GM12872 (cell line): Measurements from ENCODE around the gene ERCC1.

Experiments used
- TF ChIP-seq, protein P1 (sequence below): IDR thresholded peaks from 3 replicates; pipeline ENCODE4 v1.5.1; 2011; ENCODE audit warnings: low read depth, mild to moderate bottlenecking, low read length, moderate library complexity; ENCODE audit not compliant: insufficient read depth

Gene ERCC1

DNA sequence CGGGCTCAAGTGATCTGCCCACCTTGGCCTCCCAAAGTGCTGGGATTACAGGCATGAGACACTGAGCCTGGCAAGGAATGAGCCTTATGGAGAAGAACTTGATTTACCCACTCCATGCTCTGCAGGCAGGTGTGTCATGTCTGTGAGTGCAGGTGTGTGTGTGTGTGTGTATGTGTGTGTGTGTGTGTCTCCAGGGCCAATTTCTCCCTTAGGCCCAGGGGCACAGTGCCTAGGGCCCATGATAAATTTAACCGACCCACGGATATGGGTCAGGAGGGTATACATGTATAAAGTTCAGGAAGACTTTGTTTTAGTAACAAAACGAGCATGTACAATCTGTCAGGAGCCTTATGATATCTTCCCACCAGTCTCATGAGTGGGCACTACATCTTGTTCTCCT lies 39.5 kb upstream of the ERCC1 start:
- TF ChIP-seq, protein P1, sequence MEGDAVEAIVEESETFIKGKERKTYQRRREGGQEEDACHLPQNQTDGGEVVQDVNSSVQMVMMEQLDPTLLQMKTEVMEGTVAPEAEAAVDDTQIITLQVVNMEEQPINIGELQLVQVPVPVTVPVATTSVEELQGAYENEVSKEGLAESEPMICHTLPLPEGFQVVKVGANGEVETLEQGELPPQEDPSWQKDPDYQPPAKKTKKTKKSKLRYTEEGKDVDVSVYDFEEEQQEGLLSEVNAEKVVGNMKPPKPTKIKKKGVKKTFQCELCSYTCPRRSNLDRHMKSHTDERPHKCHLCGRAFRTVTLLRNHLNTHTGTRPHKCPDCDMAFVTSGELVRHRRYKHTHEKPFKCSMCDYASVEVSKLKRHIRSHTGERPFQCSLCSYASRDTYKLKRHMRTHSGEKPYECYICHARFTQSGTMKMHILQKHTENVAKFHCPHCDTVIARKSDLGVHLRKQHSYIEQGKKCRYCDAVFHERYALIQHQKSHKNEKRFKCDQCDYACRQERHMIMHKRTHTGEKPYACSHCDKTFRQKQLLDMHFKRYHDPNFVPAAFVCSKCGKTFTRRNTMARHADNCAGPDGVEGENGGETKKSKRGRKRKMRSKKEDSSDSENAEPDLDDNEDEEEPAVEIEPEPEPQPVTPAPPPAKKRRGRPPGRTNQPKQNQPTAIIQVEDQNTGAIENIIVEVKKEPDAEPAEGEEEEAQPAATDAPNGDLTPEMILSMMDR: no peak

GRCh38 chr19:45462174-45462573 lies 38.5 kb upstream of the ERCC1 start:
- TF ChIP-seq, protein P1: no peak

DNA sequence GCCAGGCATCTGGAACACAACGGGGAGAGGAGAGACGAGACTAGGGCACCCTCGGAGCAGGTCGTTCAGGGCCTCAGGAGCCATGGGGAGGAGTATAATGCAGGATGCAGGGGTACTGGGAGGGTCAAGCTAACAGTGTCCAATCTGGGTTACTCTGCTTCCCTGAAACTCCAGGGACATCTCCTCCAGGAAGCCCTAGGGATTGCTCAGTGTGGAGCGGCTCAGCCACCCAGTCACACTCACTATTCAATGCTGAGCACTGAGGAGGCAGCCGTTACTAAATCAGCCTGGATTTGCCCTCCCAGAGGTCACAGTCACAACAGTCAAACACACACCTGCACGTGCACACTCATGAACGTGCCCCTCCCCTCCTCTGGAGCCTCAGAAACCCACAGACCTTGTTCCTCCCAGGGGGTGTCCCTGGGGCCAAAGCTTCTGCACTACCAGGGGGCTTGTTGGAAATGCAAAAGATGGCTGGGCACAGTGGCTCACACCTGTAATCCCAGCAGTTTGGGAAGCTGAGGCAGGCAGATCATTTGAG lies 37.2 kb upstream of the ERCC1 start:
- TF ChIP-seq, protein P1: no peak

GRCh38 chr19:45457776-45458175 lies 34.1 kb upstream of the ERCC1 start:
- TF ChIP-seq, protein P1: no peak

- TF ChIP-seq, protein P1: no peak
These were observed 32.7 kb upstream of the ERCC1 start for GRCh38 chr19:45456500-45456815.

DNA sequence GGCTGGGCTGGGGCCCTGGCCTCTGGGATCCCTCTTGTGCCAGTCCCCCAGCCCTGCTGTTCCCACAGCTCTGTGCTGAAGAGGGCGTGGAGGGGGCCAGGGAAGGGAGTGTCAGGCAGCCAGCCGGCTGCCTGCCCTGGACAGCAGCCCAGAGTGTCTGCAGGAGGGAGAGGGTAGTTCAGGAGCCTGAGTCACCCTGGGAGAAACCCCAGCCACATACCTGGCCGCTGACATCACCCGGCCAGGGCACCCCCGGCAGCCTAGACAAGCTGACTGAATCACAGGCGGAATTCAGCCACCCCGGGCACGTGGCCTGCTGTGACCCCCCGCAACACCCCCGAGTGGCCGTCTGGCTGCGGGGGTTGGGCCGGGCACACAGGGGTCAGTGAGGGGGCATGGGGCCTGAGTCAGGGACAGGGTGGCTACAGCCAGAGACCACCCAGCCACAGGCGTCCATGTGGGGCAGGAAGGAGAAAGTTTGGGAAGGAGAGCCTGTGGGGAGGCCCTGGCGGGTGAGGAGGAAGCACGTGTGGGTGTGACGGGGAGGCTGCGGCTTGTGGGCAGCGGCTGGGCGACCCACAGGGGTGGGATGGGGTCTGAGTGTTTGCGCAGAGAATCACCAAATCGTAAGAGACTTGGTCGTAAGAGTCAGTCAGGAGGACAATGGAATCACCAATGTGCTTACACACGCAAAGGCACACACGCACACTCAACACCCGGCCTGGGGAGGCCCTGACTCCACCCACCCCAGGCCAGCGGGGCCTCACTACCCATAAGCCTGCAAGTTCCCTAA lies 32.2 kb upstream of the ERCC1 start:
- TF ChIP-seq, protein P1: no peak

DNA sequence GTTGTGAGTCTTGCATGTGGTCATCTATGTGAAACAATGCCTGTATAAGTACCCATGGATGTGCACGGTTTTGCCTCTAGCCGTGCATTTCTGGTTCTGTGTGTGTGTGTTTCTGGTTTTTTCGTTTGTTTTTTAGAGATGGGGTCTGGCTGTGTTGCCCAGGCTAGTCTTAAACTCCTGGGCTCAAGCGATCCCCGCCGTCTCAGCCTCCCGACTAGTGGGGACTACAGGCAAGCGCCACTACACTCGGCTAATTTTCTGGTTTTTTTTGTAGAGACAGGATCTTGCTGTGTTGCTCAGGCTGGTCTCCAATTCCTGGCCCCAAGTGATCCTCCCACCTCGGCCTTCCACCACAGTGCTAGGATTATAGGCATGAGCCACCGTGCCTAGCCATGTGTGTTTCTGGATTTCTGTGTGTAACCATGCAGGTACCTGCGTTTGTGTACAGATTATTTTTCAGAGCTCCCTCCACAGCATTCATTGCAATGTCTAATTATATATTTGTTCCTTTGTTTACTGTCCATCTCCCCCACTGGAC lies 28.2 kb upstream of the ERCC1 start:
- TF ChIP-seq, protein P1: no peak
